ENCODE data around the gene PRKCH.

Gene PRKCH

DNA sequence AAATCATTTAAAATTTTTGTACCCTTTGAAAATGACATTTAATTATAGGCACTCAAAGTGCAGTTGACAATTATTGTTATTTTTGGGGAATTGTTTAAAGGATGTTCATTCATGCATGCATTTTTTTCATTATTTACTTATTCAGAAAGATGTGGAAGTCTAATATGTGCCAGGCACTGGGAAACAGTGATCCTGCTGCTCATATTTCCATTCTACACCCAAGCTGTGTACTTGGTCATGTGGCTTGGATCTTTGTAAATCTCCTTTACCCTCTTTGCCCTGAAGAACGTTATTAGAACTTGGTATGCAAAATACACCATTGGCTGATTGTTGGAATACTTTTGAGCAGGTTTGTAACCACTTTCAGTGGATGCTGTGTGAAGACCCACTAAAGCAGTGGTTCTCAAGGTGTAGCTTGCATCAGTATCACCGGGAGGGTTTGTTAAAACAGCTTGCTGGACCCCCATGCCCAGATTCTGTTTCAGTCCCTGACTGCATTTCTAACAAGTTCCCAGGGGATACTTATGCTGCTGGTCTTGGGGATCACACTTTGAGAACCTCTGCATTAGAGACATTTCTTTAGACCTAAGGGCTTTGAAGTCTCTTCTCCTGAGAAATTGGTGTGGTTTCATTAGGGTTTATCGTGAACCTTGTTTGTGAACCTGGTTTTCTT is 47.5 kb downstream of the PRKCH start:
- DNase-seq: no peak

DNA sequence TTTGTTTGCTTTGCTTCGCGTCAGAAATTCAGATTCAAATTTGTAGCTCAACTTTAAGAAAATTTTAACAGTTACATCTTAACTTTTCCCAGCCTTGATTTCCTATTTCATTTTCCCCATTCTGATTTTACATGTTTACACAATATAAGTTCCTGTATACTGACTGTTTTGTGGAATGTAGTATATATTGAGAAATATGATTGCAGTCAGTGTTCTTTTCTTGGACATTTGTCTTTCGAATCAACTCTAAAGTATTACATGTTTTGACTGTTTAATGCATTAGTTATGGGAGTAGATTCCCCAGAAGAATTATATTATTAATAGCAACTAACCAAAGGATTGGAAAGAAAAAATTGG is 48.1 kb downstream of the PRKCH start:
- DNase-seq: no peak

DNA sequence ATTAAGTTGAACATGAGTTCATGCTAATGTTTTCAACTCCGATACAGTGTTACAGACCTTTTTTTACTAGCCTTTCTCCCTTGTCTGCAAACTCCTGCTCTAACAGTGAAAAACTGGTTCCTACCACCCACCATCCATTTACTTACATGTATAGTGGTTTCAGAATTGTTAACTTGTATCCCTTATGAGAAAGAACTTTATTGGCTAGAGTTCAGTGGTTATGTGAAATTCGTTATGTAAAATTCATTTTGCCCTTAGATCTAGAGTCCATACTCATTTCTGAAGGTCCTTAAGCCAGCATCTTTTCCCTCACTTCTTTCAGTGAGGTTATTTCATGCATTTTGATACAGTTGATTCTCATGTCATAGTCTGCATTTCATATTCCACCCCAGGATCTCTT is 51.0 kb downstream of the PRKCH start:
- no peak for DNase-seq

GRCh38 chr14:61372842-61373555 is 51.6 kb downstream of the PRKCH start:
- DNase-seq: no peak

- DNase-seq: no peak
These were observed 52.9 kb downstream of the PRKCH start for GRCh38 chr14:61374284-61374683.

GRCh38 chr14:61375218-61375617 is 53.8 kb downstream of the PRKCH start:
- no peak for DNase-seq

DNA sequence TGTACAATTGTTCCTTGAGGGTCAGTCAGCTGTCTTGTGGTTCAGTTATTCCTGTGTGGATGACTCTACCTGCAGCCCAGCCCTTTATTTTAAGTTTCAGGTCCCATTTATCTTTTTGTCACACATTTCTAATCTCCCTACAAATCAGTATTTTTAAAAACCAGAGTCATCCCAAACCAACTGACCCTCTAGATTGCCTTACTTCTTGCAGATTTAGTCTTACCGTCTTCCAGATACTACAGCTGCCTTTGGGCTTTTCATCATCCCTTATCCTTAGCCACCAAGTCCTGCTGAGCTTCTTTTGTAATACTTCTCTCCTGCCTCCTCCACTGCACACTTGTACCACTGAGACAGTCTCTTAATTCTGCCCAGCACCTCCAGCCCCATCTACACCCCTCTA is 54.9 kb downstream of the PRKCH start:
- DNase-seq: peak; percentile 0

DNA sequence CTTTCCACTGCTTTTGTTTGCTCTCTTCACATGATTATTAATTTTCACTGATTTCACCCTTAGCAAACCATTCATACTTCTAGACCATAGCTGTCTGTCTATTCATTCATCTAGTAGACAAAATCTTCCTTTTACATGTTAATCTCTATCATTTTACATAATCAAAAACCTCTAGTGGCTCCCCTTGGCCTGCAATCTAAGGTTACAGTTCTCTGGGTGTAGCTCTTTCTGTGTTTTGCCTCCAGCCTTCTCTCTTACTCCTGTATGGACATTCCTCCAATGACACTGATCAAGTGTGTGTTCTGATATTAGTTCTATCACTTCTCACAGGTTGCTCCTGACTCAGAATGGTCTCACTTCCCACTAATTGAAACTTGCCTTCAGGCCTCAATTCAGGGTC is 56.4 kb downstream of the PRKCH start:
- no peak for DNase-seq

DNA sequence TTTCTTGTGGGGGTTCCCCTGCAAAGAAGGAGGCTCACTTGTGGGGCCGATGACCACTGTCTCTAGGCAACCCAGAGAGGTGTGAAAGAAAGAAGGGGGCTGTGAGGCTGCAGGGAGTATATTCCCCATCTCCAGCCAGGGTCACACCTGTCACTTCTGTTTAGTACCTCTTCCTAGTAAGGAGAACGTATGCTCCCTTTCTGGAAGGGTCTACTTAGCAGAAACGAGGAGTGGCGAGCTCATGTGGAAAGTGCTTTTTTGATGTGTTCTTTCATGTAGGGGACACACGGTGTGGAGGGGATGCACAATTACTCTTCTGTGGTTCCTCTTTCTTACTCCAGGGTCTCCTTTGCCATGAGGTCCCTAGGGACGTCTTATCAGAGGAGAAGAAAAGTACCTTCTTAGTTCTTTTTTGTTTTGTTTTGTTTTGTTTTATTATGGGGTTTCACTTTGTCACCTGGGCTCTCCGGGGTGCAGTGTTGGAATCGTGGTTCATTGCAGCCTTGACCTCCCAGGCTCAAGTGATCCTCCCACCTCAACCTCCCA is 58.3 kb downstream of the PRKCH start:
- DNase-seq: no peak

- no peak for DNase-seq
These were observed 59.6 kb downstream of the PRKCH start for GRCh38 chr14:61380984-61381383.

GRCh38 chr14:61381553-61381952 is 60.2 kb downstream of the PRKCH start:
- no peak for DNase-seq

GRCh38 chr14:61382842-61383241 is 61.5 kb downstream of the PRKCH start:
- DNase-seq: no peak

DNA sequence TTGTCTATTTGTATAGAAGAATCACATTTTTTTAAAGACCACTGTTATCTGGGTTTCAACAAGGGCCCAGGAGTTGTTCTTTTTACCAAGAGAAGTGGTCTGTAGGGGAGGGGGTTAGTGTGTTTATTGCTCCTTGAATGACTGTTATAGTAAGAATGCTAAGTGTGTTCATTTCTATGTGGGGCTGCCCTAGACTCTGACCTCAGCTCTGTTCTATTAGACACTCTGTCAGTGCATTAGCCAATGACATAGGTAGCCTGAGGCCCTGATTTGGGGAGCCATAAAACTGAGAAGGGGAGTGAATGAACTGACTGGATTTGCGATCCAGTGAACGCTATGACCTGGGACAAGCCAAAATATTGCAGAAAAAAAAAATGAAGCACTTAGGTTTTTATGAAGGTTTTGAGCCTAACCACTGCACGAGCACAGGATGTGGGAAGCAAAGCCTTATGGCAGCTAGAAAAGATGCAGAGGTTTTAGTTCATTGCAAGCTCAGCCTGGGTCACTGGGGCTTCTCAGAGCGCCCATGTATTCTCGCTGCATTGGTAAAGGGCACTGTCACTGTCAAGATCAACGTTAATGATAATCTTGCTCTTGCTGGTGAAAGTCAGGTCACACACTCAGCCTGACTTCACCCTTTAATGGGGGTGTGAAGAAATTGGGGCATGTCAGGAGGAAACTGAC is 63.8 kb downstream of the PRKCH start:
- no peak for DNase-seq

DNA sequence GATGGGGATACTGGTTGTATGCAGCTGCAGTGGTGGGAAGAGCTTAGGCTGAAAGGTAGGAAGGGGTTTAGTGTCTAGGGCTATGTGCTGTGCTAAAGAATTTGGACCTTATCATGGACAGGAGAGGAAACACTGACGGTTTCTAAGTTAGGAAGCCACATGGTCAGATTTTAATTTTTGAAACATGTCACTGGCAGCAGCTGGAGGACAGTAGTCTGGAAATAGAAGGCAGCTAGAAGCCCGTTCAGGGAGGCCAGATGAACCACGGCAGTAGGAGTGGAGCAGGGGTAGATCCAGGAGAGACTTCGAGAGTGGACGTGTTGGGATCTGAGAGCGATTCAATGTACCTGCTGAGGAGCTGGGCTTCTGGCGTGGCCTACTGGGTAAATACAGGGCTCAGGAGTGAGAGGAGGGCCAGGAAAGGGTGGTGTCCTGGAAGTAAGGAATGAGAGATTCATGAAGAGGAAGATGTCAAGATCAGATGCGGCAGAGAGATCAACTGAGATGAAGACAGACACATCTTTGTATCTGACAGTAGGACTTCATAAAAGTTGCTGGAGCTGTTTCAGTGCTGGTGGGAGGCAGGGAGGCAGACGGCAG is 64.9 kb downstream of the PRKCH start:
- no peak for DNase-seq

- DNase-seq: no peak
These were observed 65.7 kb downstream of the PRKCH start for GRCh38 chr14:61387076-61387475.

DNA sequence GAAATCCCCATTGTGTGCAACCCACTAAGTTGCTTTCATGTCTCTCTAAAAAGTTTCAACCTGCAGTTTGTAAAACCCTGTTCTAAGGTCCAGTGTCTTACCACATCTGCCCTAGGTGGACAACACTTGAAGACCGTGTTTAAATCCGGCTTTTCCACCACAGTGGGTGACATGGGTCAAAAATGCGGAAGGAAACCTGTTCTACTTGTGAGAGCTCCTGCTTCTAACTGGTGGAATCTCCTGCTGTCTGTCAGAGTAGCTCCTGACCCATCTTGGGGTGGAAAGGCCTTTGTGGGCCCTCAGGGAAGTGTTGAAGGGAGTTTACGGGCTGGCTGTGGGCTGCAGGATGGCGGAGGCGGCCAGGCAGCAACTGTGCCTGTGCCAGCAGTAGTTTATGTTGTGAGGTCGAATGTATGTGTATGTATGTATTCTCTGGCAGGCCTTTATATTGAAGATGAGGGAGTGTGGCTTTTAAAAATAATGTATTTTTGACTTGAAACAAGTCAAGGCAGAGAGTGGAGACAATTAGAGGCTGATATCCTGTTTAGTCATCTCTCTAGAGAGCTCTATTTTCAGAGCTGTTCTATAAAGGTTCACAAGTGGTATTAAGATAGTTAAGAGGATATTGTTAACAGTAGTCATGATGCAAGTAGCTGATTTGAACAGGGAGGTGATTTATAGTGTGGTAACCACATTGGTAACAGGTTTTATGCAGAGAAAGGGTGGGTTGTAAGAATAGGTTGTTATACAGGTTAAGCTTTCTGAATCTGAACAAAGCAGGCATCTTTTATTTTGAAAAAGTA is 67.0 kb downstream of the PRKCH start:
- DNase-seq: peak; percentile 7

GRCh38 chr14:61388976-61389576 is 67.7 kb downstream of the PRKCH start:
- no peak for DNase-seq

GRCh38 chr14:61391119-61391518 is 69.7 kb downstream of the PRKCH start:
- no peak for DNase-seq

DNA sequence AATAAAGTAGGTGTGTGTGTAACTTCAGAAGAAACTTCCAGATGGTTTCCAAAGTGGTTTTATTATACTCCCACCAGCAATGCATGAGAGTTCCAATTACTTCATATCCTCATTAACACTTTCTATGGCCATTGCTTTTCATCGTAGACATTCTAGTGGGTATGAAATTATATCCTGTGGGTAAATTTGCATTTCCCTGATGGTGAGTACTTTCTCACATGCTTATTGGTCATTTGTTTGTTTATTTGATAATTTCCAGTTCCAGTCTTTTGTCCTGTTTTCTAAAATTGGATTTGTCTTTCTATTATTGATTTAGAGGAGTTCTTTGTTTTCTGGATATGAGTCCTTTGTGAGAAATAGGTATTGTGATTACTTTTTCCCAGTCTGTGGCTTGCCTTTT is 70.9 kb downstream of the PRKCH start:
- no peak for DNase-seq

GRCh38 chr14:61394542-61394941 is 73.2 kb downstream of the PRKCH start:
- DNase-seq: no peak

DNA sequence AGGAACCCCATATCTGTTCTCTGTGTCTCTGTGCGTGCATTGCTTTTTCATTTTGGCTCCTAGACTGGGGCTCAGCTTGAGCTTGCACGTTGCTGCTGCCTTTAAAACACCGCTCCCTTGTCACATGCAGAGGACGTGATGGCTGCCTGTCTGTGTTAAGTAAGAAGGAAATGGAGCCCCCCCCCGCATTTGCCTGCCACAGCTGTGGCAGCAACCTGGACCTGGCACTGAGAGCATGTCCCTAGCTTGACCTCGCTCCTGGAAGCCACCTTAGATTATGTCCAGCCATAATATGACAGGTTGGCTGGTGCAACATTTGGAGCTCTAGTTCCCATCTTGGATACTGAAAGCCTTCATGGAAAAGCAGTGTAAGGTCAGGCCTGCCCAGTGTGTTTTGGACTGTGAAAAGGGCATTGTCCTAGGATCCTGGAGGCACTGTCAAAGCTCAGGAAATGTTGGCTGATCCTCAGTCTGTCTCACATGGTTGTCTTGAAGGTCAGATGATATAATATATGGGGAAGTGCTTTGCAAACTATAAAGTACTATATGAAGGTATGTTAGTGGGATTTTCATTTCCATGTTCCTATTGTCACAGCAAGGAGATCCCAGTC is 73.8 kb downstream of the PRKCH start:
- DNase-seq: no peak

DNA sequence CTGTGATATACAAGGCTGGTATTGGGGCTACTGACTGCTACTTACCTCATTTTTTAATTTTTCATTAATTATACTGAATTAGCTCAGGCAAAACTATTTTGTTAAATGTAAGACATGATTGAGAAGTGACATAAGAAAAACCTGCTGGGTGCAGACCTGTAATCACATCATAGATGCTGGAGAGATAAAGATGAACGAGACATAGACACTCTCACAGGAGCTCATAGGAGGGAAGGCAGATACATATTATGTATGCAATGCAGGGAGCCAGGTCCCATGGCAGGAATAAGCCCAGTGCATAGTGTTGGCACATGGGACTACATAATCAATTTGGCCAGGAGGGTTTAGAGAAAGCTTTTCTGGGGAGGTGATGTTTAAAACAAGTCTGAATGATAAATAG is 74.9 kb downstream of the PRKCH start:
- DNase-seq: no peak
